PC-9 (cell line): ENCODE results near the gene TTBK1. TPM values are rescaled to one million over a fixed set of nuclear protein-coding genes. Genes with fewer than 3 reads are reported as not detected.

Source experiments
- BruUV-seq: library from RNA; stranded (reverse); fragments of 400-500 nt; replicated peaks from 2 replicates; lab custom pipeline; 2021; lab: Mats Ljungman, UMichigan
- CTCF ChIA-PET: fragments of 300-600 bp; sonication (Branson Sonifier 250); formaldehyde crosslinking; loops from one replicate; lab custom pipeline; 2022; ENCODE audit warnings: antibody characterized with exemption; lab: Charles Lee
- POLR2A ChIA-PET: fragments of 300-600 bp; sonication (Branson Sonifier 250); formaldehyde crosslinking; loops from one replicate; lab custom pipeline; 2022; ENCODE audit warnings: antibody characterized with exemption; ENCODE audit not compliant: unreplicated experiment; lab: Charles Lee
- DNase-seq, 2 experiments: peaks; one replicate each; pipeline versions ENCODE4 v3.0.0 to v3.0.0-alpha.2; 2015 to 2022; ENCODE audit warnings: mixed read lengths in 1 of 2
- H2AFZ ChIP-seq: fragments of 200-600 bp; sonication (generic); 2 replicates; pipeline ENCODE4 v1.8.1; 2017; ENCODE audit warnings: antibody characterized with exemption
- H3F3A ChIP-seq: fragments of 200-600 bp; sonication (generic); 2 replicates; pipeline ENCODE4 v1.8.1; 2017; ENCODE audit warnings: antibody characterized with exemption, mild to moderate bottlenecking, low read depth; ENCODE audit not compliant: insufficient read depth
- H3K27ac ChIP-seq: fragments of 200-600 bp; sonication (generic); 2 replicates; pipeline ENCODE4 v1.6.1; 2016; ENCODE audit warnings: mixed run types
- H3K27me3 ChIP-seq: fragments of 200-600 bp; sonication (generic); 2 replicates; pipeline ENCODE4 v1.6.1; 2016; ENCODE audit warnings: low read depth, mixed run types; ENCODE audit not compliant: insufficient read depth
- H3K36me3 ChIP-seq: fragments of 200-600 bp; sonication (generic); 2 replicates; pipeline ENCODE4 v1.6.1; 2016; ENCODE audit warnings: low read depth, mixed run types
- H3K4me1 ChIP-seq: fragments of 200-600 bp; sonication (generic); replicated peaks from 2 replicates; pipeline ENCODE4 v1.6.1; 2016; ENCODE audit warnings: mixed run types; ENCODE audit not compliant: insufficient read depth
- H3K4me2 ChIP-seq: fragments of 200-600 bp; sonication (generic); 2 replicates; pipeline ENCODE4 v1.6.1; 2017; ENCODE audit warnings: mixed run types
- H3K4me3 ChIP-seq: fragments of 200-600 bp; sonication (generic); 2 replicates; pipeline ENCODE4 v1.6.1; 2016; ENCODE audit warnings: mixed run types
- H3K79me2 ChIP-seq: fragments of 200-600 bp; sonication (generic); 2 replicates; pipeline ENCODE4 v1.6.1; 2017; ENCODE audit warnings: low read depth, mixed run types
- H3K9me2 ChIP-seq: fragments of 200-600 bp; sonication (generic); 2 replicates; pipeline ENCODE4 v1.8.1; 2017; ENCODE audit warnings: mild to moderate bottlenecking; ENCODE audit not compliant: insufficient read depth
- H3K9me3 ChIP-seq: fragments of 200-600 bp; sonication (generic); 2 replicates; pipeline ENCODE4 v1.8.1; 2016; ENCODE audit warnings: low read depth; ENCODE audit not compliant: insufficient read depth
- H4K20me1 ChIP-seq: fragments of 200-600 bp; sonication (generic); 2 replicates; pipeline ENCODE4 v1.8.1; 2017; ENCODE audit not compliant: insufficient read depth
- CTCF ChIP-seq: fragments of 200-600 bp; sonication (generic); conservative IDR thresholded peaks from 2 replicates; pipeline ENCODE4 v1.6.1; 2017; ENCODE audit warnings: mixed run types, antibody characterized with exemption, mild to moderate bottlenecking, moderate library complexity
- EZH2 ChIP-seq: fragments of 200-600 bp; sonication (generic); IDR thresholded peaks from 2 replicates; pipeline ENCODE4 v1.8.0; 2017; ENCODE audit warnings: antibody characterized with exemption, low read depth
- intact Hi-C: fragments of 100-400 bp; cut with micrococcal nuclease; formaldehyde crosslinking; loops from one replicate; pipeline ENCODE4 v1.10.0; 2022; ENCODE audit not compliant: unreplicated experiment
- total RNA-seq: library from RNA; stranded (reverse); gene quantifications from 2 replicates; pipeline ENCODE4 v1.2.3, GENCODE V29; 2021

The TTBK1 gene
- total RNA-seq, 1 experiment from 2014 or later, result 0.07 TPM

GRCh38 chr6:43220439-43220951, 22.8 kb upstream of the TTBK1 start:
- Histone ChIP-seq H3K9me2 (no peaks in the 10 kb centered on the region), H3K4me1 (no peaks in the 10 kb centered on the region), H3K79me2 (no peaks in the 10 kb centered on the region), H2AFZ (no peak overlapping the region), H3K4me3 (no peak overlapping the region), H3K27me3 (no peaks in the 10 kb centered on the region), H3K4me2 (no peak overlapping the region), H4K20me1 (no peaks in the 10 kb centered on the region), H3K36me3 (no peaks in the 10 kb centered on the region), H3F3A (no peaks in the 10 kb centered on the region; the same call in 1 of the 2 replicates), H3K27ac (no peak overlapping the region), H3K9me3 (no peaks in the 10 kb centered on the region)
- no peak for TF ChIP-seq CTCF
- no peak for TF ChIP-seq EZH2
- ChIA-PET POLR2A (no interaction called here), CTCF (no interaction called here)
- DNase-seq, result no peak
- BruUV-seq, result no TSS peak
- intact Hi-C loops, result no loop called here

DNA sequence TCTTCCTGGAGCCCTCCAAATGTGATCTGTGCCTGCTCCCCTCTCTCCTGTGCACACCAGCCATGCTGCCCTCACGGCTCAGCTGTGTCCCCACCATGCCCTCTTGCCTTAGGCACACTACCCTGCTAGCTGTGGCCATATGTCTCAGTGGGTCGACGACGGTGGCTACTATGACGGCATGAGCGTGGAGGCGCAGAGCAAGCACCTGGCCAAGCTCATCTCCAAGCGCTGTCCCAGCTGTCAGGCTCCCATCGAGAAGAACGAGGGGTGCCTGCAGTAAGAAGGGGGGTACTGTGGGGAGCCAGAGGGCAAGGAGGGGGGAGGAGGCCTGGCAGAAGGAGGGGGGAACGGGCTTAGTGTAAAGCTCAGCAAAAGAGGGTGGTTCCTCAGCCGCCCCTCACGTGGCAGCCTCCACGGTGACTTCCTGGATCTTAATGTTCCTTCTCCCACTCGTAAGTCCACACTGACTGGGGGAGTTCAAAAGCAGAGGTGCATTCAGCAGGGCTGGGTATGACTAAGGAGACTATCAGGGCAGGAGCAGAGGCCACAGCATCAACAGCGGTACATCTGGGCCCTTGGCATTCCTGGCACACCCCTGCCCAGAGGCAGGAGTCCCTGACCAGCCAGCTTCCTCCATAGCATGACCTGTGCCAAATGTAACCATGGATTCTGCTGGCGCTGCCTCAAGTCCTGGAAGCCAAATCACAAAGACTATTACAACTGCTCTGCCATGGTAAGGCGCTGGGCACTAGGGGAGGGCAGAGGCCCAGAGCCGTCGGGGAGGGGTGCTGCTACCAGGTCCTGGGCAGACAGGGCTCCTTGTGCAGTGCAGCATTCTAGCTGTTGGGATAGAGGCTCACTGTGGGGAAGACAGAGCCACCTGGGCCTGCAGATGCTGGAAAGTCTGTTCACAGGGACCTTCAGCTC, 22.0 kb upstream of the TTBK1 start:
- intact Hi-C loops, result no loop called here

More for the DNA sequence above, 22.0 kb upstream of the TTBK1 start:
- BruUV-seq, result no TSS peak
- Histone ChIP-seq H3K36me3 (no peaks in the 10 kb centered on the region), H3K27me3 (no peaks in the 10 kb centered on the region), H3K9me3 (no peaks in the 10 kb centered on the region), H4K20me1 (no peaks in the 10 kb centered on the region), H3K4me3 (no peak overlapping the region), H3K4me1 (no peaks in the 10 kb centered on the region), H3K27ac (no peak overlapping the region), H3K9me2 (no peaks in the 10 kb centered on the region), H2AFZ (no peak overlapping the region), H3K4me2 (no peak overlapping the region), H3F3A (no peaks in the 10 kb centered on the region; the same call in 1 of the 2 replicates), H3K79me2 (no peaks in the 10 kb centered on the region)
- peak in 1 of 2 experiments; percentile 50 for DNase-seq
- no peak for TF ChIP-seq EZH2
- no peak for TF ChIP-seq CTCF
- ChIA-PET POLR2A (no interaction called here), CTCF (no interaction called here)
